Central memory CD4-positive, alpha-beta T cell (primary cell): ENCODE results near the gene ATP7B.

Experiments used
- DNase-seq: peaks from one replicate; pipeline ENCODE4 v3.0.0; 2022

ATP7B gene

DNA sequence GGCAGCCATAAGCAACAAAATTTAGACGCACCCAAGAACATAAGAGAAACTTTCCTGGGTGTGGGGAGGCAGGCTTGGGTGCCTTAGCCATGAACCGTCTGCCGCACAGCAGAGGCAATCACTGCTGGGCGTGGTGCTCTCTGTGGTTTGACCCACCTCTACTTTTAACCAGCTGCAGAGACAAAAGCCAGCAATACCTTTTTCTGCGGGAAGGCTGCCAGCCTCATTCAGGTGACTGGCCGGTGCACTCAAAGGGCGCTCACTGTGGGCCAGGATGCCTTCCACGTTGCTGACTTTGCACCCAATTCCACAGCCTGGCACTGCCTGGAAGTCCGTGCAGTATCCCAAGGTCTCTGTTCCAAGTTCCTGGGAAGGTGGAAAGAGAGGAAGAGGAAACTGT, 69.1 kb downstream of the ATP7B start:
- peak; percentile 61 for DNase-seq

DNA sequence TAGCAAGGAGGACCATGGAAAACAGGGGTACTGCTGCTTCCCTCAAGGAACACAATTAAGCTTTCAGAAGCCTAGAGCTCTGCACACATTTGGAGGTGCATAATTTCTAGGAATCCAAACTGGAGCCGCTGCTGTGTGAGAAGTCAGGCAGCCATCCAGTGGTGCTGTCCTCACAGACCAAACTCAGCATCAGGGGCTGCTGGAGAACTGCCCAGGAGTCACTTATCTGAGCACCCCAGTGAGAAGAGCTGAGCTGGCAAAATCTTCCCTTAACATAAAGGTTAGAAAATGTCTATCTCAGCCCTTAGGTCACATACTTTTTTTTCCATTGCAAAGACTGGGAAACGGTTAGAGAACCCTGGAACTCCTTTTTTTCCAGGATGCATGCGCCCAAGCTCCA, 72.8 kb downstream of the ATP7B start:
- DNase-seq, result no peak

GRCh38 chr13:51937320-51938290, 73.6 kb downstream of the ATP7B start:
- DNase-seq, result no peak

GRCh38 chr13:51935326-51936171, 75.7 kb downstream of the ATP7B start:
- no peak for DNase-seq

DNA sequence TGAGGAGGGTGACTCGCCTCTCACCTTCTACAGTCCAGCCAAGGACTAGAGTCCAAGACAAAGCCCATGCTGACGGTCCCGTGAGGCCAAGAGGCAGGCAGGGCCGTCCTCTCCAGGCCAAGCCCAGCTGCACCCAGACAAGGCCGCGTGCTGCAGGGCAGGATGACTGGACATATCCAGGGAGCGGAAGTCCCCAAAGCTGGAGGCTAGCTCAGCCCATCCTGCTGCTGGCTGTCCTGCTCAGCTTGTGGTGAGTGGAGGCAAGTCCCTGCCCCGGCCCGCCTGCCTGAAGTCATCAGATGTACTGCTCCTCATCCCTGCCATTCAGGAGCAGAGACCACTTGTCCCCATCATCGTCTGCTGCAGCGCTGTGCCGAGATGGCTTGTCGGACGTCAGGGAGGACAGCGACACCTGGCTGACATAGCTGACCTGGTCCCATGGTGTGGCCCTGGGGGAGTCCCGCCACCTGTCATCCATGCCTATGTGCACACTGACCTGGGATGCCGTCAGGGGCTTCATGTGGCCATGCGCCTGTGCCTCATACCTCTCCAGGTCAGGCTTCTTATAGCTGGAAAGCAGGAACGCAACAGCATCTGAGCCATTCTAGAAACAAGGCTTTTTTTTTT, 76.7 kb downstream of the ATP7B start:
- no peak for DNase-seq

DNA sequence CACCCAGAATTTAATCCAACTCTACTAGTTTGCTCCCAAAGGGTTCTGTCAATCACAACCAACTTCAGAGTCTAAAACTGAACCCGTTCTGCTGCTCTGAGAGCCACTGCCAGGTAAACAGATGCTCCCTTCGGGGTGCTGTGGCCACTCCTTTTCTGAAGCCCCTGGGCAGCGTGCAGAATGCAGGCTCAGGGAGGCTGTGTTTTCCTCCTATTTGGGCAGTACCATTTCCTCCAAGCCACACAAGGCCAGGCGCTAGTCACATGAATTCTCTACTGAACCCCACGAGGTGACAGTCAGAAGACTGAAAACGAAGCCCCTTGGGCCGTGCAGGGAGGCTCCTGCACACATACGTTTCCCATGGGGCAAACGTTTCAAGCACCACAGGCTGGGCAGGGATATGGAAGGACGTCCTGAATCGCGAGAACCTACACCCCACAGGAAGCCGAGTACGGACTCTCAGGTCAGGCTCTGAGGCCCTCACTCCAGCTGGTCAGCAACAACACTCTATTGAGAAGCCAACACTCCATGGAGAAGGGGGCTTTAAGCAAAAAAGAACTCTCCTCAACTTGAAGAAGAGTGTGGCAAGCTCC, 77.7 kb downstream of the ATP7B start:
- DNase-seq, result no peak

DNA sequence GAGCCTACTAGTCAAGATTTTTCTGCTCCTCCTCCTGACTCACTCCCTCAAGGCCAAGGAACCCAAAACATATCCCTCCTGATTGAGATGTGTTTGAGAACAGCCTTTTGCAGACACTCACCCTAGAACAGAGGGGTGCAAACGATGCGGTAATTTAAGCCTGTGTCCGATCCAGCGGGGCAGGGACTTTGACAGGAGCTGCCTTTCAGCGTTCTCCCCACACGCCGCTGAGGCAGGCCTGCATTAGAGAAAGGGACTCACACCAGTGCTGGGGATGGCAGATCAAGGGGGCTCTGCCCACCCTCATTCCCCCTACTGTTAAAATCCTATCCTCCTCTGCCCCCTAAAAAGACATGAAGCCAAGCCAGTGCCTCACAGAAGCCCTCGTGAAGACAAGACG, 79.0 kb downstream of the ATP7B start:
- DNase-seq, result no peak

DNA sequence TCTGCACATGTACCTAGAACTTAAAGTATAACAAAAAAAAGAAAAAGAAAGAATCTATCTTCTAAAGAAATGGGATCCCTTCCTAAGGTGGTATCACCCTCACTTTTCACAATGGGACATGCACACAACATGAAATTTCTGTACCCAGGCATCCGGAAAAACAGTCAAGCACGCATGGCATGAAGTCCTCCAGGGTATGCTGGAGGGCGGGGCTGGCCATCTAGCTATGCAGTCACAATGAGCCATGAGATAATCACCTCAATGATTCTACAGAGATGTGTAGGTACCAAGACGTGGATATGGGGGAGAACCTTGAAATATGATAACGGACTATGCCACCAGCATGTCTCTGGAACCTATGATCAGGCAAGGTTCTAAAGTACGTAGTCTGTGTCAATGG, 79.6 kb downstream of the ATP7B start:
- DNase-seq, result no peak

- DNase-seq, result no peak
Observed at GRCh38 chr13:51929699-51930098, 81.6 kb downstream of the ATP7B start.

- no peak for DNase-seq
Observed at GRCh38 chr13:51928231-51928630, 83.0 kb downstream of the ATP7B start.

- no peak for DNase-seq
Observed at GRCh38 chr13:51927129-51927528, 84.1 kb downstream of the ATP7B start.

DNA sequence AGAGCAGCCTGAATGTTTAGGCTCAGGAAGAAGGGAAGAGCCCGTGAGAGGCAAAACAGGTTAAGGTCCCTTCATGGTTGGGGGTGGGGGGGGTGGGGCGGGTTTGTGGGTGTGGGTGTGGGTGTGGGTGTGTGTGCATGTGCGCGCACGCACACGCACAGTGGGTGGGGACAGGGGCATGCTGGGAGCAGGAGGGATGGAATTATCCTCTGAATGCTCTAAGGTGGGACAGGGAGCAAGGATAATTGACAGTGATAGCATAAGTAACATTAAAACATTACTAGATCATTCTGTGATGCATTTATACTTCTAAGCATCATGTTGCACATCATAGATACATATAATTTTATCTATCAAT, 84.7 kb downstream of the ATP7B start:
- no peak for DNase-seq

- DNase-seq, result no peak
Observed at GRCh38 chr13:51925865-51926527, 85.3 kb downstream of the ATP7B start.

GRCh38 chr13:51924756-51925544, 86.3 kb downstream of the ATP7B start:
- DNase-seq, result no peak

DNA sequence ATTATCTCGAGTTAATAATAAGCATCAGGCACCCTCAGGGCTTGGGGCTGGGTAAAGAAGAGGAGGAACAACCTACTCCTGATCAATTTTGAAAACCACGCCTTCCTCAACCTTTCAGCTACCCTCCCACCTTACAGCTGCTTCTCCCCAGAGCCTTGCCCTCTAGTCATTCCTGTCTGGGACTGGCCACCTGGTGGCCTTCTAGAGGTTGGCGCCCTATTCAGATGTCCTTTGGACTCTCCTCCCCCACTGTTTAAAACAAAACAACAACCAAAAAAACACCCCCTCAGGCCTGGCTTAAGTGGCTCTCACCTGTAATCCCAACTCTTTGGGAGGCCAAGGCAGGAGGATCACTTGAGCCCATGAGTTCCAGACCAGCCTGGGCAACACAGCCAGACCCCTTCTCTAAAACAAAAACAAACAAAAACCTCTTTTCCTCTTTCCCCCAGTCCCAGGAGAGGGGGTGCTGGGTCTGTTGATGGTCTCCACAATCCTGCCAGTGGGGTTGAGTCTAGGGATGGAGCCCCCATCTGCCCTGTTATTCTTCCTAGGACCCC, 87.2 kb downstream of the ATP7B start:
- DNase-seq, result no peak

DNA sequence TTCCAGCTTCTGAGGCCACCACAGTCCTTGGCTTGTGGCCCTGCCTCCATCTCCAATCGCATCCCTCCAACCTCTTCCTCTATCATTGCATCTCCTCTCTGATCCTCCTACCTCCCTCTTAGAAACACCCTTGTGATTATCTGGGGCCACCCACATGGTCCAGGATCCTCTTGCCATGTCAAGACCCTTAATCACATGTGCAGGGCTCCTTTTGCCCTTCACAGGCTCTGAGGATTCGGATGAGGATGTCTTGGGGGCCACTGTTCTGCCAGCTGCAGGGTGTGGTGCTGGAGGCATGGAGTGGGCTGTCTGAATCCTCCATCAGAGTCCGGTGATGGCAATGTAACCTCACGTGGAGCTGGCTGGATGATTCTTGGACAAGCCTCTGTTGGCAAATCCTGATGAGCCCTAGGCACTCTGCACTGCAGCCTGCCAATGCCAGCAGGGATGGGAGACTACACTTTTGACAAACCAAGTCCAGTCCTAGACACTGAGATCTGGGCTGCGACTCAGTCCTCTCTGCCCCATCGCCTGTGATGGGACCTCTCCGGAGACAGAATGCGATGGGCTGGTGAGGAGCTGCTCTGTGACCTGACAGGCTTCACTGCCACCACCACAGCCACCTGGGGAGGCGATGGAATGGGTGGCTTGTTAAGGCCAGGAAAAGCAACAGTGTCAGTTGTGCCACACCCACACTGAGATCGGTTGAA, 88.3 kb downstream of the ATP7B start:
- no peak for DNase-seq

DNA sequence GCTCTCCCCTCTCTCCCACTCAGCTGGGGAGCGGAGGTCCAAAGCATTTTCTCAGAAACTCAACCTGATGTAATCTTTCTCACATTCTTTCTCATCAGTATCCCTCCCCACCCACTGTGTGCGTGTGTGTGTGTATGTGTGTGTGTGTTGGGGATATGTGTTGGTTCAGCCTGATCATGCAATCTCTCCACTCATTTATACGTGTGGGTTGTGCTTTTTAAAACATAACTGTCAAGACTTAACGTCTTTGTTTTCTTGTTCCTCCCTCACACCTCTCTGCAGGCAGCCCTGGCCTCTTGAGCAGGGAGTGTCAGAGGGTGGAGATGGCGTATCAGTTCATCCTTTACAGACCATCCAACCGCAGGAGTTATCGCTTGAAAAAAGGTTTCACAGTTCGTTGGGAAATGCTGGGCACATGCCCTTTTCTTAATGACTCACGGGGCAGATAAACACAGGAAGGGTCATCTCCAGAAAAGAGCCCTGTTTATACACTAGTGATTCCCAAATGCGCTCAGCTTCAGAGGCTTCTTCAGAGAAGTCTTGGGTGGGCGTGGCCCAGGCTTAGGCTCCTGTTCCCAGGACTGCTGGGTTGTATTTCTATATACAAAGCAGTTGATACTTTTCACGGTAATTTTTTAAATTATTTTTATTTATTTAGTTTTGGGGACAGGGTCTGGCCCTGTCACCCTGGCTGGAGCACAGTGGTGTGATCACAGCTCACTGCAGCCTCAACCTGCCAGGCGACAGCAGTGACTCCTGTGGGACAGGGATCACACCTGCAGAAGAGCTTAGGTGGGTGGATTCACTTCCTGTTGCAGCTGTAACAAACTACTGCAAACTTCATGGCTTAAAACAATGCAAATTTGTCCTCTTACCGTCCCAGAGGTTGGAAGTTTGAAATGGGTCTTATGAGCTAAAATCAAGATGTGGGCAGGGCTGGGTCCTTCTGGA, 89.2 kb downstream of the ATP7B start:
- DNase-seq, result no peak

GRCh38 chr13:51920786-51921185, 90.5 kb downstream of the ATP7B start:
- no peak for DNase-seq

- no peak for DNase-seq
Observed at GRCh38 chr13:51920267-51920666, 91.0 kb downstream of the ATP7B start.
